Measurements from ENCODE around the gene NR3C1.

- TF ChIP-seq CTCF (IDR thresholded peaks at IDR 0.05) = no peak
- peak in 1 of 2 donors; percentile 4 for TF ChIP-seq POLR2A (IDR thresholded peaks at IDR 0.05)
Observed at GRCh38 chr5:143417503-143418139, 14.1 kb upstream of the NR3C1 start.
